IPS-15b (cell line): Measurements from ENCODE around the gene TPTE.
"Not testable (repeated sequence)": the region's sequence is repeated elsewhere in the genome, so short reads cannot be mapped to it uniquely, and the experiment has no call there.

Source experiments
- H3K27me3 ChIP-seq: one replicate; pipeline ENCODE4 v1.6.1; 2013; ENCODE audit warnings: low read length; ENCODE audit not compliant: control insufficient read depth, insufficient read depth
- H3K36me3 ChIP-seq: one replicate; pipeline ENCODE4 v1.6.1; 2013; ENCODE audit warnings: low read length; ENCODE audit not compliant: control insufficient read depth, insufficient read depth
- H3K4me1 ChIP-seq: one replicate; pipeline ENCODE4 v1.6.1; 2013; ENCODE audit warnings: mild to moderate bottlenecking, low read length; ENCODE audit not compliant: control insufficient read depth, insufficient read depth
- H3K4me3 ChIP-seq: one replicate; pipeline ENCODE4 v1.5.1; 2013; ENCODE audit warnings: low read depth, low read length
- H3K9ac ChIP-seq: one replicate; pipeline ENCODE4 v1.6.1; 2013; ENCODE audit warnings: low read depth, mild to moderate bottlenecking, low read length
- H3K9me3 ChIP-seq: one replicate; pipeline ENCODE4 v1.6.1; 2013; ENCODE audit warnings: mild to moderate bottlenecking, low read length; ENCODE audit not compliant: control insufficient read depth, insufficient read depth

Gene TPTE

GRCh38 chr21:10547868-10548267, 26.5 kb downstream of the TPTE start:
- peaks cover 13% of the 10 kb centered on the region for H3K9me3 ChIP-seq
- not testable (repeated sequence) for H3K4me1 ChIP-seq, H3K9ac ChIP-seq, H3K4me3 ChIP-seq, H3K36me3 ChIP-seq, H3K27me3 ChIP-seq

DNA sequence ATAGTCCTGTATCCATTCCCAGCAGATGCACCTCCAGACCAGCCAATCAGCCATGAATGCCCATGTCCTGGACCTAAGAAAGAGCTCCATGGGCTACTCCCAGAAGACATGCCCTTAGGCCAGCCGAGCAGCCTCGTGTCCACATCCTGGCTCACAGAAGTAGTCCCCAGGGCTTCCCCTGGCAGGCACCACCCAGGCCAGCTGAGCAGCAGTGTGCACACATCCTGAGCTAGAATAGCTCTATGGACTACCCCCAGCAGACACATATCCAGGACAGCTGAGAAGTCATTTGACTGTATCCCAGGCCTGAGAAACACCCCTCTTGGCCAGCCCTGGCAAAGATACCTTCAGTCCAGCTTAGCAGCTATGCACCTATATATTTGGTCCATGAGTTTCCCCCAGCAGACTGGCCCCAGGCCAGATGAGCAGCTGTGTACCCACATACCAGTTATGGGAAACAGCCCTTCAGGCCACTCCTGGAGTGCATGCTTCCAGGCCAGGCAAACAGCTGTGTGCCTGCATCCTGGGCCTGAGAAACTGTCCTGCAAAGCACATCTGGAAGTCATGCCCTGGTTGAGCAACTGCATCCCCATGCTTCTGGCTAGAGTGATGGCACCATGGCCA, 27.1 kb downstream of the TPTE start:
- H3K4me1 ChIP-seq, H3K4me3 ChIP-seq, H3K36me3 ChIP-seq, H3K27me3 ChIP-seq, H3K9ac ChIP-seq: not testable (repeated sequence)
- H3K9me3 ChIP-seq = peaks cover 13% of the 10 kb centered on the region

- H3K27me3 ChIP-seq, H3K4me1 ChIP-seq, H3K36me3 ChIP-seq, H3K4me3 ChIP-seq, H3K9ac ChIP-seq: not testable (repeated sequence)
- H3K9me3 ChIP-seq = peaks cover 49% of the 10 kb centered on the region
These were observed 49.4 kb downstream of the TPTE start for GRCh38 chr21:10570803-10571202.

GRCh38 chr21:10574531-10575310, 53.3 kb downstream of the TPTE start:
- H3K9ac ChIP-seq, H3K4me1 ChIP-seq: not testable (repeated sequence)
- peaks cover 47% of the 10 kb centered on the region for H3K9me3 ChIP-seq

DNA sequence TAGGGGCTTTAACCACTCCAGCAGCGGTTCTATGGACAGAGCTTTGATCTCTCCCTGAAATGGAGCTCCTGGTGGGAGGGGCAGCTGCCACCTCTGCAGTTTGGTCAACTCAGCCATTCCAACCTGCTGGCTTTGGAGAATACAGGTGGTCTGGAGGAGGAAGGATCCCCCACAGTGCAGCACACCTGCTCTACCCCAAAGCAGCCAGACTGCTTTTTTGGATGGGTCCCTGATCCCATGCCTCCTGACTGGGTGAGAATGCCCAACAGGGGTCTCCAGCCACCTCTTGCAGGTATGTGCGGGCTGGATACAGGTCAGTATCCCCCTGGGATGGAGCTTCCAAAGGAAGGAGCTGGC, 53.9 kb downstream of the TPTE start:
- Histone ChIP-seq H3K4me3 (no peak overlapping the region), H3K27me3 (no peaks in the 10 kb centered on the region), H3K36me3 (no peaks in the 10 kb centered on the region), H3K9me3 (peaks cover 42% of the 10 kb centered on the region), H3K9ac (no peak overlapping the region), H3K4me1 (no peaks in the 10 kb centered on the region)

More at GRCh38 chr21:10574531-10575310, 53.3 kb downstream of the TPTE start:
- not testable (repeated sequence) for H3K27me3 ChIP-seq, H3K4me3 ChIP-seq, H3K36me3 ChIP-seq

GRCh38 chr21:10578910-10579309, 57.5 kb downstream of the TPTE start:
- H3K36me3 ChIP-seq, H3K27me3 ChIP-seq, H3K4me1 ChIP-seq, H3K4me3 ChIP-seq, H3K9ac ChIP-seq: not testable (repeated sequence)
- peaks cover 37% of the 10 kb centered on the region for H3K9me3 ChIP-seq

DNA sequence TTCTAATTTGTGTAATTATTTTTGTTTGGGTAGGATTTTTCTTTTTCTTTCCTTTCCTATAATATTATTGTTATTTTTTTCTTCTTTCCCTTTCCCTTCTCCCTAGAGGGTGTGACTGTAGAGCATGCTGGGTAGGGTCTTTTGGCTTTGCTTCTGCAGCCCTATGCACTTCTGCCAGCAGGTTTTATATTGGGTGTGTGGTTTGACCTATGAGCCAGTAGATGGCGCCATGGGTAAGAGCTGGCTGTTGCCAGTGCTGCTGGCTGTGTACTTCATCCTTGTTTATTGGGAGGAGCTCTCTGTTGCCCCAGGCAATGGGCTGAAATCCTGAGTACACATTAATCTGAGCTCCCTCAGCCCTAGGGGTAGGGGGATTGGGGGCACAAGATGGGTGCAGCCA, 67.7 kb downstream of the TPTE start:
- not testable (repeated sequence) for H3K4me1 ChIP-seq, H3K9ac ChIP-seq, H3K4me3 ChIP-seq, H3K27me3 ChIP-seq, H3K36me3 ChIP-seq
- H3K9me3 ChIP-seq = peaks cover 44% of the 10 kb centered on the region

DNA sequence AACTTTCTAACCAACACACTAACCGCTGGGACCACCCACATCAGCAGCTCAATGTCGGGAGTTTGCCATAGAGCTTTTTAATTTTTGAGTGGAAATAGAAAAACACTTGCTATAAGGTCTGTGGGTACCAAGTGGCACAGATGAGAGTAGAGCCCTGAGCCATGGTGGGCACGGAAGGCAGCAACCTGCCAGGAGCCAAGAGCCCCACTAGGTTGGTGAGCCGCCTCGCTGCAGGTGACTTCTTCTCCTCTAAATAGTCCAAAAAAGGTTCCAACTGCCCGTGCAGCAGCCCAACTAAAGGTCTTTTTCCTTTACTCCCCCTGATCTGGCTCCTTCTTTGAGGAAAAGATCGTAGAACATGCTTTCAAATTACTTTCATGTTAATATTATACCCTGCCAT, 85.7 kb downstream of the TPTE start:
- H3K9ac ChIP-seq, H3K36me3 ChIP-seq, H3K4me3 ChIP-seq, H3K27me3 ChIP-seq, H3K4me1 ChIP-seq: not testable (repeated sequence)
- peaks cover 38% of the 10 kb centered on the region for H3K9me3 ChIP-seq

GRCh38 chr21:10614285-10614684, 92.9 kb downstream of the TPTE start:
- H3K4me1 ChIP-seq, H3K4me3 ChIP-seq, H3K9ac ChIP-seq, H3K36me3 ChIP-seq, H3K27me3 ChIP-seq: not testable (repeated sequence)
- H3K9me3 ChIP-seq = peaks cover 39% of the 10 kb centered on the region

- not testable (repeated sequence) for H3K4me3 ChIP-seq, H3K36me3 ChIP-seq, H3K9ac ChIP-seq, H3K4me1 ChIP-seq, H3K27me3 ChIP-seq
- H3K9me3 ChIP-seq = peaks cover 37% of the 10 kb centered on the region
These were observed 94.7 kb downstream of the TPTE start for GRCh38 chr21:10616061-10616460.

GRCh38 chr21:10616535-10616934, 95.2 kb downstream of the TPTE start:
- H3K9me3 ChIP-seq = peaks cover 42% of the 10 kb centered on the region
- H3K4me1 ChIP-seq = no peaks in the 10 kb centered on the region
- H3K27me3 ChIP-seq = no peaks in the 10 kb centered on the region
- H3K9ac ChIP-seq = no peak overlapping the region
- no peaks in the 10 kb centered on the region for H3K36me3 ChIP-seq
- H3K4me3 ChIP-seq = no peak overlapping the region

DNA sequence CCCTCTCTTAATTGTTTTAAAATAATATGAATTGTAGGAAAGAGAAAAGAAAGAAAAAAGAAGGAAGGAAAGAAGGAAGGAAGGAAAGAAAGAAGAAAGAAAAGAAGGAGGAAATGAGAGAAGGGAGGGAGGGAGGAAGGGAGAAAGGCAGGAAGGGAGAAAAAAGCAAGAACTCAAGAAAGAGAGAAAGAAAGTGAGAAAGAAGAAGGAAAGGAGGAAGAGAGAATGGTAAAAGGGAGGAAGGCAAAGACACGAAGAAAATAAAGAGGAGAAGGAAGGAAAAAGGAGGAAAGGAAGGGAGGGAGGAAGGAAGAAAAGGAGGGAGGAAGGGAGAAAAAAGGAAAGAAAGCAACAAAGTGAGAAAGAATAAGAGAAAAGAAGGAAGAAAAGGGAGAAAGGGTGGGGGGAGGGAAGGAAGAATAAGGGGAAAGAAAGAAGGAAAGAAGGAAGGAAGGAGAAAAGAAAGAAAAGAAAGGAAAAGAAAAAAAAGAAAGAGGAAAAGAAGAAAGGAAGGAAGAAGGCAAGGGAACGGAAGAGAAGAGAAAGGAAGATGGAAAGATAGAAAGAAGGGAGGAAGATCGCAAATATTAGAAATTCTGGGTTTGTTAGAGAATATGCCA, 95.9 kb downstream of the TPTE start:
- H3K4me1 ChIP-seq, H3K27me3 ChIP-seq, H3K36me3 ChIP-seq, H3K4me3 ChIP-seq, H3K9ac ChIP-seq: not testable (repeated sequence)
- H3K9me3 ChIP-seq = peaks cover 40% of the 10 kb centered on the region
